NB4 (cell line): Measurements from ENCODE around the gene CEP350.

Experiments used
- DNase-seq: peaks from one replicate; pipeline ENCODE4 v3.0.0; 2010; ENCODE audit warnings: low read depth
- H3K4me3 ChIP-seq: one replicate; pipeline ENCODE4 v1.5.1; 2011; ENCODE audit warnings: mild to moderate bottlenecking, low read depth, low read length, moderate library complexity
- MYC ChIP-seq: IDR thresholded peaks from 2 replicates; pipeline ENCODE4 v1.6.1; 2011; ENCODE audit warnings: low read depth, low read length
- POLR2A ChIP-seq: IDR thresholded peaks from 2 replicates; pipeline ENCODE4 v1.6.1; 2011; ENCODE audit warnings: mild to moderate bottlenecking; ENCODE audit not compliant: insufficient read length; ENCODE audit errors: extremely low read depth
- TF ChIP-seq, protein P1 (sequence below): IDR thresholded peaks from 2 replicates; pipeline ENCODE4 v1.6.1; 2011; ENCODE audit warnings: low read depth, low read length
- TF ChIP-seq, protein P2 (sequence below): IDR thresholded peaks from one replicate; pipeline ENCODE4 v1.5.1; 2012; ENCODE audit warnings: low read depth, low read length

CEP350 gene

DNA sequence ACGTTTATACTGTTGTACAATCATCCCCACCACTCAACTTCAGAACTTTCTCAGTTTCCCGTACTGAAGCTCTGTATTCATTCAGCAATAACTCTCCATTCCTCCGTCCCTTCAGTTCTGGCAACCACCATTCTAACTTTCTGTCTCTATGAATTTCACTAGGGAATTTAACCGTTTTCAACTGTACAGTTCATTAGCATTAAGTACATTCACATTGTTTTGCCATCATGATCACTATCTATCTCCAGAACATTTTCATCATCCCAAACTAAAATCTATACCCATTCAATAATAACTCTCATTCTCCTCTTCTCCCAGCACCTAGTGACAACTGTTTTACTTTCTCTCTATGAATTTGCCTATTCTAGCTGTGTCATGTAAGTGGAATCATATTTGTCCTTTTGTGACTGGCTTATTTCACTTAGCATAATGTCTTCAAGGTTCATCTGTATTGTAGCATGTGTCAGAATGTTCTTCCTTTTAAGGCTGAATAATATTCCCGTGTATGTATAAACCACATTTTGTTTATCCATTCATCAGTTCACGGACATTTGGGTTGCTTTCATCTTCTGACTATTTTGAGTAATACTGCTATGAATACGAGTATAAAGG, 75.0 kb downstream of the CEP350 start:
- TF ChIP-seq MYC (no peak), POLR2A (no peak)
- TF ChIP-seq, protein P1, sequence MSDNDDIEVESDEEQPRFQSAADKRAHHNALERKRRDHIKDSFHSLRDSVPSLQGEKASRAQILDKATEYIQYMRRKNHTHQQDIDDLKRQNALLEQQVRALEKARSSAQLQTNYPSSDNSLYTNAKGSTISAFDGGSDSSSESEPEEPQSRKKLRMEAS: no peak
- TF ChIP-seq, protein P2, sequence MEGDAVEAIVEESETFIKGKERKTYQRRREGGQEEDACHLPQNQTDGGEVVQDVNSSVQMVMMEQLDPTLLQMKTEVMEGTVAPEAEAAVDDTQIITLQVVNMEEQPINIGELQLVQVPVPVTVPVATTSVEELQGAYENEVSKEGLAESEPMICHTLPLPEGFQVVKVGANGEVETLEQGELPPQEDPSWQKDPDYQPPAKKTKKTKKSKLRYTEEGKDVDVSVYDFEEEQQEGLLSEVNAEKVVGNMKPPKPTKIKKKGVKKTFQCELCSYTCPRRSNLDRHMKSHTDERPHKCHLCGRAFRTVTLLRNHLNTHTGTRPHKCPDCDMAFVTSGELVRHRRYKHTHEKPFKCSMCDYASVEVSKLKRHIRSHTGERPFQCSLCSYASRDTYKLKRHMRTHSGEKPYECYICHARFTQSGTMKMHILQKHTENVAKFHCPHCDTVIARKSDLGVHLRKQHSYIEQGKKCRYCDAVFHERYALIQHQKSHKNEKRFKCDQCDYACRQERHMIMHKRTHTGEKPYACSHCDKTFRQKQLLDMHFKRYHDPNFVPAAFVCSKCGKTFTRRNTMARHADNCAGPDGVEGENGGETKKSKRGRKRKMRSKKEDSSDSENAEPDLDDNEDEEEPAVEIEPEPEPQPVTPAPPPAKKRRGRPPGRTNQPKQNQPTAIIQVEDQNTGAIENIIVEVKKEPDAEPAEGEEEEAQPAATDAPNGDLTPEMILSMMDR: no peak
- DNase-seq: no peak
- no peak overlapping the region for H3K4me3 ChIP-seq

DNA sequence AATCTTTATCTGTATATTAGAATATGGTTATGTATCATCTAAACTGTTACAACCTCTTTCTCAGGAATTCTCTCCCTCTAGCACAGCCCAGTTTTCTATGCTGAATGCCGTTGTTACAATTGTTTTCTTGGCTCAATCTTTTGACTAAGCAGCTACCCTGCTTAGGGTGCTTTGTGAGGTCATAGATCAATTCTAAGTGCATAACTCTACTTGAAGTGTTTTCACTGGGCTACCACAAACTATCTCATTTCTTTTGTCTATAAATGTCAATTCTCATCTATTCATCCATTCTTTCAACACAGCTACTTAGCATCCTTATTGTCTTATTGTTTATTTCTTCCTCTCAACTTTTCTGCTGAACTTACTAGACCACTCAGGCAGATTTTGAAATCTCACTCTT, 77.1 kb downstream of the CEP350 start:
- TF ChIP-seq POLR2A: no peak
- TF ChIP-seq MYC: no peak
- TF ChIP-seq, protein P2: no peak
- TF ChIP-seq, protein P1: no peak
- no peak overlapping the region for H3K4me3 ChIP-seq
- no peak for DNase-seq

DNA sequence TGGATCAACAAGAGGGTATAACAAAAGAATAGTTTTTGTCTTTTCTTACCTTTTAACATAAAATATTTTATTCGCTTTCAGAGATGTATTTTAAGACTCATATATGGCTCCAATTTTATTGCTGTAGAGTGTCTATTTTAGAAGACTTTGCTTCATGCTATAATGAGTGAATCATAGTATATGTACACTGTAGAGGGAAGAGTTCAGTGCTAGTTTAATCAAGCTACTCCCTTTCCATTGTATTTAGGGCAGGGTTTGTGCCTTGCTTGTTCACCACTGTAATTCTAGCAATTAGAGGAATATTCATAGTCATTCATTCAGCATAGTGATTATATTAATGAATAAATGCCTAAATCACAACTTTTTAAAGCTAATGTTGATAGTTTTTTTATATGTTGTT, 78.8 kb downstream of the CEP350 start:
- H3K4me3 ChIP-seq: no peak overlapping the region
- no peak for TF ChIP-seq POLR2A
- TF ChIP-seq, protein P2: no peak
- no peak for TF ChIP-seq MYC
- TF ChIP-seq, protein P1: no peak
- DNase-seq: no peak

DNA sequence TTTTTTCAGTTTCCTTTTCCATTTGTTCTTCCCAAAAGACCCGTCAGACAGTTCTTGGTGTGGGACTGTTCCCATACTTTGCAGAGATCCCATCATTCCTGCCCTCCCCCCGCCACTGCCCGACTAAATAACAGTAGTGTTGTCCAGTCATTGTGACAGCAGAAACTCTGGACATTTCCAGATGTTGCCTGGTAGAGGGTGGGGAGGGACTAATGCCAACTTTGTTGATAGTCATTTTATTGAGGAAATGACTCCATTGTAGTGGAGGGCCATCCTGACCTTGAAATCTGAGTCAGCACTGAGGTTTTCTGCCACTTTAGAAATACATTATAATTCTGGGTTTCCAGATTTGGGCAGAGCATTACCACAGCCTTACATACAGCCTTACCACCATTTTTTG, 85.4 kb downstream of the CEP350 start:
- peak; percentile 28 for DNase-seq
- TF ChIP-seq MYC (no peak), POLR2A (no peak)
- TF ChIP-seq, protein P1: no peak
- TF ChIP-seq, protein P2: no peak
- H3K4me3 ChIP-seq: no peak overlapping the region

DNA sequence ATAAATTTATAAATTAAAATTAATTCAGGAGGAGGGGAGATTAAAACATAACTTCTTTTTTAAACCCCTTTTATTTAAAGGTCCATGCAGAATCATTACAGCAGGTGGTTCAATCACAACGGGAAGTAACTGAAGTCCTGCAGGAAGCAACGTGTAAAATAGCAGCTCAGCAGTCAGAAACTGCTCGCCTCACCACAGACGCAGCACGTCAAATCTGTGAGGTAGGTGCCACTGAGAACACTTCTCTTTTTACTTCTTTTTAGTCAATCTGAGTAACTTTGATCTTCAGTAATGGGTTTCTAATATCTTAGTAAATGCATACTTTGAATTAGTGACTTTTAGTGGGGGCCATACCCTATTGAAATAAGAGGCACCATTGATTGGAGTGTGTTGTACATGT, 87.0 kb downstream of the CEP350 start:
- TF ChIP-seq, protein P1: no peak
- TF ChIP-seq POLR2A (no peak), MYC (no peak)
- TF ChIP-seq, protein P2: no peak
- H3K4me3 ChIP-seq: no peak overlapping the region
- DNase-seq: no peak
